Measurements from ENCODE around the gene ZDHHC7.
A peak's percentile ranks its signal among the peaks of the same experiment; 100 is the strongest.
"Not testable (repeated sequence)": the region's sequence is repeated elsewhere in the genome, so short reads cannot be mapped to it uniquely, and the experiment has no call there.

The ZDHHC7 gene

GRCh38 chr16:85042167-85042526, 30.8 kb upstream of the ZDHHC7 start:
- DNase-seq, result no peak

DNA sequence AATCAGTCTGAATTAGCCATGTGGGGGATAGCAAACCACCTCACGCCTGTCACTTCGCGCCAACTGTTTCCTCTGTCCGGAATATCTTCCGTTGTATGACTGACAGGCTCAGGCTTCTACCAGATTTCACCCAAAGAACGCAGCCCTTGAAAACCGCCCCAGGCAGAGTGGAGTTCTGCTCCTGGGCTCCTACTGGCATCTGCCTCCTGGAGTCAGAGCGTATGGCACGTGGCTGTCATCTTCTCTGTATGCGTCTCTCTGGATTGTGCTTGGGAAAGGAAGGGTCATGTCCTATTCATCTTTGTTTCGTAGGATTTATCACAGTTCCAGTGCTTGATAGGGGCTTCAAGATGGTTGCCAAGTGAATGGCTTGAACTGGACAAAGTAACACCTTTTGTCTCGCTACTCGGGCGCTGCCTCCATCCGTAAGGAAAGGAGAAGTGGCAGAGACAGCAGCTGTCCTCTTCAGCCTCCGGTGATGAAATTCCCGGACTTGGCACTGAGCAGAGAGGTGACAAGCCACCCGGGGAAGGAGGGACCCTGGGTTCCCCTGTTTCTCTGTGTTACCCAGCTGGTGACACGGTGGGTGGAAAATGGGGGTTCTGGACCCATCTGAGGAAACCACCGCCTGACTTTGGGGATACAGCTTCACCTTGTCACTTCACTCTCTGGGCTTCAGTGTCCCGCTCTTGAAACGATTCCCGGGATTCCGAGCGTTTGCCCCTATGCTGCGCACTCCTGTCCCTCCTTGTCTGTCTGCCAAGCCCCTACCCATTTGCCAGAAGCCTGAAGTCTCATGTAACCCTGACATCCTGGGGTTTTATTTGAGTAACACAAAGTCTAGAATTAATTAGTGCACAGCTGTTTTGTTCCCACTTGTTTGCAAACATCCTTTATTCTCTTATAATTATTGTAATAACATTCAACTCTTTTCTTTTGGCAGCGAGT, 30.2 kb upstream of the ZDHHC7 start:
- no peak for DNase-seq

DNA sequence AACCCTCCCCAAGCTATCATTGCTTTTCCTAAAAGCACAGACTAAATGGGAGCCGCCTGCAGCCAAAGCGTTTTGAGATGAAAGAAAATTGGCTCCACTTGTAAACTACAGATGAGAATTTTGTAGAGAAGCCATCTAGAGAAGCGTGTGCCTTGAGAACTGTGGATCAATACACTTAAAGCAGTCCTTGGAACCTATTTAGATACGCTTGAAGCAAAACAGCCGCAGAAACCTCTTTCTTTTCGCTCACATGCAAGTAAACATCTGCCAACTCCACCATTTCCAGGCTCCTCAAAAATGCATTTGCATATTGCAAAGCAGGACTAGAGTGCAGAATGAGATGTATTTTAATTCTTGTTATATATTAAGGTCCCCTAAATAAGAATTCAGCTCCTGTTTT, 29.4 kb upstream of the ZDHHC7 start:
- DNase-seq, result no peak

- DNase-seq, result no peak
Observed at GRCh38 chr16:85037721-85038120, 26.4 kb upstream of the ZDHHC7 start.

DNA sequence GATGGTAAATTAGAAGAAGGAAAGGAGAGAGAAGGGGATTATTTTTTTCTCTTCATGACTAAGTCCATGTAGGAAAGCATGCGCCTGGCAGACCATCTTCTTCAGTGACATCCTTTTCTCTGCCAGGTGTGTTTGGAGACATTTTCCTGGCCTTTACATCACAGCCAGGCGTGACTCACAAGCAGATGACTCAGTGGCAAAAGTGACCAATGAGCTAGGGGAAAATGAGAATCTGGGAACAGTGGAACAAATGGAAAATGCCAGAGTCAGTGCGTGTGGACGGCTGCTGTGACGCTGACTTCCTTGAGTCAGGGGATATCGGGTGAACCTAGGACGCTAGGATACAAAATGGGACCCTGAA, 25.7 kb upstream of the ZDHHC7 start:
- DNase-seq, result no peak

DNA sequence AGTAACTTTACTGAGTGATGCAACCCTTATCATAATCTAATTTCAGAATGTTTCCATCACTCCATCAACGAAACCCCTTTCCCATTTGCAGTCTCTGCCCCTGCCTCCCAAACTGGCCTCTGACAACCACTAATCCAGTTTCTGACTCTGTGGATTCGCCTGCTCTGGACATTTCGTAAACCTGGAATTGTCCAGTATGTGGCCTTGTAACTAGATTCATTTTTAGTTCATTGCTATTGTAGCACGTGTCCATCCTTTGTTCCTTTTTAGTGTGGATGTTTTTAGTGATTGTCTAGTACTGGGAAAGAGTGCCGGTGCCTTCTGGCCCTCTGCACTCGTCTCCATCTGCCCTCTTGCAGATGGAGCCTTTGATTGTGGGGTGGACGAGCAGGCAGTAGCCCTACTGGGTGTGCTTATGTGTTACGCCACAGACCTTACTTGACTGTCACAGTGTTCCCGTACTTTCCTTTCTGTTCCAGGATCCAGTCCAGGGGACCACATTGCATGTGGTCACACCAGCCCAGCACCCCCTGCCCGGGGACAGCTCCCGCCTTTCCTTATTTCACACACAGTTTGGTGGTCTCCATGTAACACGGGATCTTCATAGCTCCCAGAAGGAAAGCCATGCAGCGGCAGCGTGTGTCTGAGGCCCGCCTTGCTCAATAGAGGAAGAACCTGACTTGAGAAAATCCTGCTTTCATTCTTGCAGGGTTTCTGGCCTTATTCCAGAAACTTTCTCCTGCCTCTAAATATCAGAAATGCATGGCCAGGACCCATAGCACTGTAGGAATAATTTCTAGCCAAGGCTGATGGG, 25.1 kb upstream of the ZDHHC7 start:
- DNase-seq, result no peak

GRCh38 chr16:85034591-85035433, 23.5 kb upstream of the ZDHHC7 start:
- DNase-seq, result no peak

GRCh38 chr16:85033171-85033570, 21.8 kb upstream of the ZDHHC7 start:
- DNase-seq, result no peak

DNA sequence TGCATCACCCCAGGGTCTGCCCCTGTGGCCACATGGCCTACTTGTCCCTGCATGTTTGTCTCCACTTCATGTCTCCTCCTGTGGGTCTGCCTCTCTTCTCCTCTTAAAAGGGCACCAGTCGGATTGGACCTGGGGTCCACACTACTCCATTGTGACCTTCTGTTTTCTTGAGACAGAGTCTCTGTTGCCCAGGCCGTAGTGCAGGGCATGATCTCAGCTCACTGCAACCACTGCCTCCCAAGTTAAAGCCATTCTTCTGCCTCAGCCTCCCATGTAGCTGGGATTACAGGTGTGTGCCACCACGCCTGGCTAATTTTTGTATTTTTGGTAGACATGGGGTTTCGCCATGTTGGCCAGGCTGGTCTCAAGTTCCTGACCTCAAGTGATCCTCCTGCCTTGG, 20.9 kb upstream of the ZDHHC7 start:
- DNase-seq, result not testable (repeated sequence)

DNA sequence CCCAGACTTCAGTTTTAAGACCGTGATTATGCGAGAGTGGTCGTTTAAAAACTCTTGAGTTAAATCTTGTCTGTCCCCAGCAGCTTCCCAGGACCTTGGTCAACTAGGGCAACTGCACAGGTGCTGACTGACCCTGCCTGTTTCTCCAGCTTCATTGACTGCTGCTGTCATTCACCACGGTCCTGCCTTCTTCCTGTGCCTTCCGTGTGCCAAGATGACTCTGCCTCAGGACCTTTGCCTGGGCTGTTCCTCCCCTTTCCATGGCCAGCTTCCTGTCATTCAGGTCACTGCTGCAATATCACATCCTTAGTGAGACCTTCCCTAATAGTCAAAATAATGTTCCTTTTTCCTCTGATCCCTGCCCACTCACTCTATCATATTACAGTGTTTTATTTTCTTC, 20.1 kb upstream of the ZDHHC7 start:
- no peak for DNase-seq

- DNase-seq, result no peak
Observed at GRCh38 chr16:85029981-85030401, 18.7 kb upstream of the ZDHHC7 start.

DNA sequence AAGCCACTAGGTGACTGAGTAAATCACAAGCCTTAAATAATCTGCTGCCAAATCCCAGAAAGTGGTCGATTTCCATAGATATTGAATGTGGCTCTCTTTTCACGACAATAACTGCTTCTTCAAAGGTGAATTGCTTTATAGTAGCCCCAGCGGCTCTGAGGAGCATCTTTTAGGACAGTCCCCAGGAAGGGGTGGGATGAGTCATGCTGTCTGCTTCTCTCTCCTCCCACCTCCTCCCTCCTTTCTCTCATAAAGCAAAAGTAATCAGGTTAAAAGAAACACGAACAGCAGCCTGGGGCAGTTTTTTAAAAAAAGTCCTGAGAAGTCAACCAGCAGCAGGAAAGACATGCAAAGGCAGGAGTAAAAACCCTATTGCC, 18.1 kb upstream of the ZDHHC7 start:
- peak; percentile 71 for DNase-seq

GRCh38 chr16:85028685-85029407, 17.5 kb upstream of the ZDHHC7 start:
- peak; percentile 79 for DNase-seq

DNA sequence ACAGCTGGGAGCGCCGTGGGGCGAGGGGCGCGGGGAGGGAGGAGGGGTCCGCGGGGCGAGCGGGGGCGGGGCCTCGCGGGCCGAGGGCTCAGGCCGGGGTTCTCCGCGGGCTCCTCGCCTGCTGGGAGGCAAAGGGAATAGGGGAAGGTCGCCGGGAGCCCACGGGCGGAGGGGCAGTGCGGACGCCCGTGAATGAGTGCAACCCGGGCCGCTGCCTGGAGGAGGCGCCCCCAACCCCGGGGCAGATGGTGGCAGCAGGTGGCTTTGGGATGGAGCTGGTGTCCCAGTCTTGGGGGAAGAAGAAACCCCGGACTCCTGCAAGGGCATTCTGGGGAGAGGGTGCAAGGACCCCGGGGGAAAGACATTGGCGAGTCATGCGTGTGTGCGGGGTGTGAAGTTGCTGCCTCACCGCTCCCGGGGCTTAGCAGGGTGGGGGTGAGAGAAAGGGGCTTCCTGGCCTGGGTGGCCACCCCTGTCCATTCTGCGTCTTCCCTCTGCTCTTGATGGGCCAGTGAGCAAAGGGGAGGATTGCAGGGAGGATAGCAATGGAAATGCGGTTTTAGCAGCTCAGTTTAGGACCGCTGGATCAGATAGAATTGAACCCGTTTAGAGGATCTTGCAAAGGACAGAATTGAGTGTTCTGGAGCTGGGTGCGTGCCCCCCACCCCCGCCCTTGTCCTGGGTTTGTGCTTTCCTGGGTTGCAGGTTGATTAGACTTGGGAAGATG, 16.8 kb upstream of the ZDHHC7 start:
- peak; percentile 63 for DNase-seq

DNA sequence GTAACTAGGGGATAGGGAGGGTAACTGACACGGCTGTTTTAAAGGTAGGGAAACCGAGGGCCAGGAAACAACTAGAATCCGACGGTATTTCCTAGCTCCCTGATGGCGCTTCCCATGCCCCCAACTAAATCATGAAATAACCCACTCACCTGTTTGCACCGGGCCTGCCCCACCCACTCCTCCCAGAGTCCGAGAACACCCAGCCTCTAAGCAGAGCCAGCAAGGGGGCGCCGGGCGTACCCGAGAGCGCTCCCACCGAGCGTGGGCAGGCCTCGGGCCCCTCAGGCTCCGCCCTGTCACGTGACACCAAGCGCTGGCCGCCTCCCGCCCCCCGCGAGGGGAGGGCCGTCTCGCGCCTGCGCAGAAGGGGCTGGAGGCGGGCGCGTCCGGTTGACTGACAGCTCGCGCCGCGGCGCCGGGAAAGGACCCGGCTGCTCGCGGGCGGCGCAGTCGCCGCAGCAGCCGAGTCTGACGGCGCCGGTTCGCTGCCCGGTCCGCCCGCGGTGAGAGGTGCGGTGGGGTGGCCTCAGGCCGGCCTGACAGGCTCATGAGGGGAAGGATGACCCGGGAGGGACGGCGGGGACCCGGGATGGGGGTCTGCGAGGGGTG, 16.1 kb upstream of the ZDHHC7 start, which contains the start of gene KIAA0513:
Gene KIAA0513, plus strand, starts transcription at position 447 of the 609 bp plus-strand sequence. CDS start 39,277 bp downstream, outside the sequence.
- peak; percentile 98 for DNase-seq

GRCh38 chr16:85026703-85027102, 15.4 kb upstream of the ZDHHC7 start:
- DNase-seq, result no peak

GRCh38 chr16:85025781-85026653, 14.7 kb upstream of the ZDHHC7 start:
- no peak for DNase-seq

GRCh38 chr16:85019659-85020245, 8.4 kb upstream of the ZDHHC7 start:
- DNase-seq, result no peak

DNA sequence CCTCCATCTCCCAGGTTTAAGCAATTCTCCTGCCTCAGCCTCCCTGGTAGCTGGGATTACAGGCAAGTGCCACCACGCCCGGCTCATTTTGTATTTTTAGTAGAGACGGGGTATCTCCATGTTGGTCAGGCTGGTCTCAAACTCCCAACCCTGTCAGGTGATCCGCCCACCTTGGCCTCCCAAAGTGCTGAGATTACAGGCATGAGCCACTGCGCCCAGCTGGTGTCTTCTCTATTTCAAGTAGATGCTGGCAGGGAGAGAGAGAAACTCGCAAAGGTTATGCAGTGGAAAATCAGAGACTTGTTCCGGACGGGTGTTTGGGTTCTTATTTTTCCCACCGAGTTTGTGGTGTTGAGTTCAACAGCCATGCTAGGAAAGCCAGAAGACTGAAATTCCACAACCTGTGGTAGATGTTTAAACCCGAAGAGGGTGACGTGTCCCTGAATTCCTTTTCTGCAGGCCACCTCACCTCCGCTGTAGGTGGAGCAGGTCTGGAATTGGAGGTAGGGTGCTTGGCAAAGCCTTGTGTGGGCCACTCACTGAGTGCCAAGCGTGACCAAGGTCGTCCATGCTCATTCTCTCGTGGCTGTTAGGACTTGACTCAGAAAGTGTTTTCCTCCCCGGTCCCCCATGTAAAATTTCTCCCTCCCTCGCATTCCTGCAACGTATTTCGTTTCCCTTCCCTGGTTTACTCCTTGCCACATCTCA, 7.3 kb upstream of the ZDHHC7 start:
- no peak for DNase-seq
